ENCODE data around the gene SCAPER.

Gene SCAPER

DNA sequence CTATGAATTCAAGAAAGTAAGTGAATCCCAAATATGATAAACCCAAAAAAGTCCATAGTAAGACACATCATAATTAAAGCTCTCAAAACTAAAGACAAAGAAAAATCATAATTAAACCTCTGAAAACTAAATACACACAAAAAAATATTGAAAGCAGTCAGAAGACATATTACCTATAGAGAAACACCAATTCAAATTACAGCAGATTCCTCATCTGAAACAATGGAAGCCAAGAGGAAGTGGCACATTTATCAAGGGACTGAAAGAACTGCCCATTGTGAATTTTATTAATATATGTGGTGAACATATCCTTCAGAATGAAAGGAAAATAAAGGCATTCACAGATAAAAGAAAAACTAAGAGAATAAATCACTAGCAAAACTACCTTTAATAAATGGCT, 128.2 kb downstream of the SCAPER start:
- Histone ChIP-seq H3K9ac (ENCODE audit: low read length) (no peak overlapping the region), H3K4me3 (ENCODE audit: low read length) (no peak overlapping the region), H2AFZ (ENCODE audit: low read depth, low read length) (no peak overlapping the region), H3K27ac (ENCODE audit: low read length) (no peak overlapping the region), H3K27me3 (ENCODE audit: low read depth, low read length) (no peaks in the 10 kb centered on the region), H3K79me2 (ENCODE audit: low read length) (no peaks in the 10 kb centered on the region), H3K9me3 (ENCODE audit: insufficient read depth, low read length) (peaks cover 12% of the 10 kb centered on the region; the same call in 1 of the 2 replicates), H3K36me3 (replicated peaks; ENCODE audit: low read depth, low read length) (peaks cover 15% of the 10 kb centered on the region), H3K4me1 (ENCODE audit: low read length) (peaks cover 5% of the 10 kb centered on the region; the same call in 1 of the 2 replicates), H4K20me1 (ENCODE audit: insufficient read depth, low read length) (no peaks in the 10 kb centered on the region), H3K4me2 (ENCODE audit: low read length) (no peak overlapping the region)
- TF ChIP-seq, protein P1, sequence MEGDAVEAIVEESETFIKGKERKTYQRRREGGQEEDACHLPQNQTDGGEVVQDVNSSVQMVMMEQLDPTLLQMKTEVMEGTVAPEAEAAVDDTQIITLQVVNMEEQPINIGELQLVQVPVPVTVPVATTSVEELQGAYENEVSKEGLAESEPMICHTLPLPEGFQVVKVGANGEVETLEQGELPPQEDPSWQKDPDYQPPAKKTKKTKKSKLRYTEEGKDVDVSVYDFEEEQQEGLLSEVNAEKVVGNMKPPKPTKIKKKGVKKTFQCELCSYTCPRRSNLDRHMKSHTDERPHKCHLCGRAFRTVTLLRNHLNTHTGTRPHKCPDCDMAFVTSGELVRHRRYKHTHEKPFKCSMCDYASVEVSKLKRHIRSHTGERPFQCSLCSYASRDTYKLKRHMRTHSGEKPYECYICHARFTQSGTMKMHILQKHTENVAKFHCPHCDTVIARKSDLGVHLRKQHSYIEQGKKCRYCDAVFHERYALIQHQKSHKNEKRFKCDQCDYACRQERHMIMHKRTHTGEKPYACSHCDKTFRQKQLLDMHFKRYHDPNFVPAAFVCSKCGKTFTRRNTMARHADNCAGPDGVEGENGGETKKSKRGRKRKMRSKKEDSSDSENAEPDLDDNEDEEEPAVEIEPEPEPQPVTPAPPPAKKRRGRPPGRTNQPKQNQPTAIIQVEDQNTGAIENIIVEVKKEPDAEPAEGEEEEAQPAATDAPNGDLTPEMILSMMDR (IDR thresholded peaks at IDR 0.05; ENCODE audit: low read depth, low read length), result no peak
- no peak for TF ChIP-seq EZH2phosphoT487 (IDR thresholded peaks at IDR 0.05; ENCODE audit: low read depth)

DNA sequence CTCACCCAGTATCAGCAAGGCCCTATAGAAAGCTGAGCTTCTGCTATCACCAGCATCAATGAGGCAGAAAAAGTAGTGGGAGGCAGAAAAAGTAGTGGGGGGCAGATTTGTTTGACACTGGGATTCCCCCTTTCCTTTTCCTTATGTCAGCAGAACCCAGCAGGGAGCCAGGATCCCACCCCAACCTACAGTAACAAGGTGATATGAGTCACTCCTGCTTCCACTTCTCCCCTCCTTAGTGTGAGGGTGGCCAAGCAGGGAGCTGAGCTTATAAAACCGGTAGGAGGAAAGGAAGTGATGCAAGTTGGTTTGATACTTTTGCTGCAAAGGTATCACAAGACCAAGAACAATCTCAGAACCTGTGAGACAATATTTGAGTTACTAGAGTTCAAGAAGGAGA, 128.7 kb downstream of the SCAPER start:
- no peaks in the 10 kb centered on the region for H3K27me3 ChIP-seq (ENCODE audit: low read depth, low read length)
- H3K4me3 ChIP-seq (ENCODE audit: low read length), result no peak overlapping the region
- no peaks in the 10 kb centered on the region for H3K79me2 ChIP-seq (ENCODE audit: low read length)
- peaks cover 5% of the 10 kb centered on the region; the same call in 1 of the 2 replicates for H3K4me1 ChIP-seq (ENCODE audit: low read length)
- H3K9ac ChIP-seq (ENCODE audit: low read length), result no peak overlapping the region
- peaks cover 15% of the 10 kb centered on the region for H3K36me3 ChIP-seq (replicated peaks; ENCODE audit: low read depth, low read length)
- peaks cover 12% of the 10 kb centered on the region; the same call in 1 of the 2 replicates for H3K9me3 ChIP-seq (ENCODE audit: insufficient read depth, low read length)
- H2AFZ ChIP-seq (ENCODE audit: low read depth, low read length), result no peak overlapping the region
- TF ChIP-seq, protein P1 (IDR thresholded peaks at IDR 0.05; ENCODE audit: low read depth, low read length), result no peak
- TF ChIP-seq EZH2phosphoT487 (IDR thresholded peaks at IDR 0.05; ENCODE audit: low read depth), result no peak
- no peak overlapping the region for H3K27ac ChIP-seq (ENCODE audit: low read length)
- no peaks in the 10 kb centered on the region for H4K20me1 ChIP-seq (ENCODE audit: insufficient read depth, low read length)
- H3K4me2 ChIP-seq (ENCODE audit: low read length), result no peak overlapping the region

DNA sequence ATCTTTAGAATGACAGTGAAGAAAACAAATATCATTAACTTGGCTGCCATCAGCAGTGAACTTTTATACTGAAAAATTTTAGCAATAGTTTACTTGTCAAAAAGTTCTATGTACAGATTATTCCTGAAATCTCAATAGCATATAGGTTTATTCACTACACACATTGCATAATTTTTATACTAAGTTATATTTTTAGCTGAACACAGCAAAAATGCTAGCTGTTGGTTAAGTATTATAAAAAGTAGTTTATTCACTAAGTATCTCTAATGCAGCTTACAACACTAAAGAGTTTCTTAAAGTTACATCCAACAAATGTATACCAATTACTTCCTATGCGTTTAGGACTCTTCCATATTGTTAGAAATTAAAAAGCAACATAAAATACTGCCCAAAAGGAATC, 131.9 kb downstream of the SCAPER start:
- no peaks in the 10 kb centered on the region for H3K27me3 ChIP-seq (ENCODE audit: low read depth, low read length)

DNA sequence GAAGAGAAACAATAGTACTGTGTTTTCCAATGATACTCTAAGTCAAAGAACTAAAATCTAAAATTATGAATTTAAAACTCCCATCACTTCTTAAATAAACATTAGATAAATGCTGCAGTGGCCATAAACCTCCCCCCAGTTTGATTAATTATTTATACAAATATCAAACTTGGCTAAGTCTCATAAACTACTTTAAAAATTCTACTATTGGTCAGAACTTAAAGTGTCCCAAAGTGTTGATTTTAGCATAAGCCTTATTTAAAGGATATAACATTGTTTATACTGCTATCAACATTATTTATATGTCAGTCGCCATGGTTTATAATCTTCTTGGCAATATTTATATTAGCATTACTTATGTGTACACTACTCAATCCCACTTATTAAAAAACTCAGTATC, 132.4 kb downstream of the SCAPER start:
- Histone ChIP-seq H3K4me2 (ENCODE audit: low read length) (no peak overlapping the region), H3K9me3 (ENCODE audit: insufficient read depth, low read length) (peaks cover 12% of the 10 kb centered on the region; the same call in 1 of the 2 replicates), H3K36me3 (replicated peaks; ENCODE audit: low read depth, low read length) (peaks cover 15% of the 10 kb centered on the region), H3K79me2 (ENCODE audit: low read length) (no peaks in the 10 kb centered on the region), H3K4me1 (ENCODE audit: low read length) (peaks cover 5% of the 10 kb centered on the region; the same call in 1 of the 2 replicates), H3K27me3 (ENCODE audit: low read depth, low read length) (no peaks in the 10 kb centered on the region), H3K4me3 (ENCODE audit: low read length) (no peak overlapping the region), H3K9ac (ENCODE audit: low read length) (no peak overlapping the region), H2AFZ (ENCODE audit: low read depth, low read length) (no peak overlapping the region), H3K27ac (ENCODE audit: low read length) (no peak overlapping the region), H4K20me1 (ENCODE audit: insufficient read depth, low read length) (no peaks in the 10 kb centered on the region)
- TF ChIP-seq EZH2phosphoT487 (IDR thresholded peaks at IDR 0.05; ENCODE audit: low read depth), result no peak
- TF ChIP-seq, protein P1 (IDR thresholded peaks at IDR 0.05; ENCODE audit: low read depth, low read length), result no peak

More for the DNA sequence above, 131.9 kb downstream of the SCAPER start:
- Histone ChIP-seq H3K4me1 (ENCODE audit: low read length) (peaks cover 5% of the 10 kb centered on the region; the same call in 1 of the 2 replicates), H3K27ac (ENCODE audit: low read length) (no peak overlapping the region), H3K79me2 (ENCODE audit: low read length) (no peaks in the 10 kb centered on the region), H3K9me3 (ENCODE audit: insufficient read depth, low read length) (peaks cover 12% of the 10 kb centered on the region; the same call in 1 of the 2 replicates), H3K4me3 (ENCODE audit: low read length) (no peak overlapping the region), H3K4me2 (ENCODE audit: low read length) (no peak overlapping the region), H3K9ac (ENCODE audit: low read length) (no peak overlapping the region), H3K36me3 (replicated peaks; ENCODE audit: low read depth, low read length) (peaks cover 15% of the 10 kb centered on the region), H2AFZ (ENCODE audit: low read depth, low read length) (no peak overlapping the region), H4K20me1 (ENCODE audit: insufficient read depth, low read length) (no peaks in the 10 kb centered on the region)
- TF ChIP-seq, protein P1 (IDR thresholded peaks at IDR 0.05; ENCODE audit: low read depth, low read length), result no peak
- no peak for TF ChIP-seq EZH2phosphoT487 (IDR thresholded peaks at IDR 0.05; ENCODE audit: low read depth)

All from OCI-LY3 (cell line).